DMS53 treated with DMSO at 0.1 percent for 48 hours (cell line): ENCODE results near the gene LSAMP.

Experiments
- DNase-seq: peaks from one replicate; lab custom pipeline; 2025; ENCODE audit not compliant: unreplicated experiment; lab: John Stamatoyannopoulos, UW

The LSAMP gene

DNA sequence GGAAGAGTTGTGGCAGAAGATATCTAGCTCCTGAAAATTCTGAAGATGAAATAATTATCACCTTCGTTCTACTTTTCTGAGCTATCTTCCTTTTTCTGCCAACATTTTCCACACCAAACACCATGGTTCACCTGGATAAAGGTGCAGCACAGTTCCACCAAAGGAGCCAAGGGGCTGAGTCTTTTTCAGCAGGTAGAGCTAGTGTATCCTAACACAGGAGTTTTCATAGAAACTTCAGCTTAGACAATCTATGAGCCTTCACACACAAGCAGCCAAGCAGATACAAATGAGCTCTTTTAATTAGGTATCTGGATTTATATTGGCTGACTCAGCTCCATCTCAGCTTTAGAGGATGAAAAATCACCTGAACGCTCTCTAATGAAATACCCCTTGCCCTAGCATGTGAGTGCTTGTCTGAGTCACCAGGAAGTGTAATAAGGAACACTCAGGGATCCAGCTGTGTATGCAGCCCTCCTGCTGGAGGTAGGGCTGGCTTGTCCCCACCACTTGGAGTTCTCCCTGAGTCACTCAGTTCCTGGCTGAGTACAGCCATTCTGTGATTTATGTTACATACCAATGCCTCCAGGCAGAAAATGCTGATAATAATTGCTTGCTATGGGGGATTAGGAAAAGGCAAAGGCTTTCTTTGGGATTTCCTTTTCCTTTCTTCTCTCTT lies 385.7 kb downstream of the LSAMP start:
- DNase-seq: peak; percentile 80

DNA sequence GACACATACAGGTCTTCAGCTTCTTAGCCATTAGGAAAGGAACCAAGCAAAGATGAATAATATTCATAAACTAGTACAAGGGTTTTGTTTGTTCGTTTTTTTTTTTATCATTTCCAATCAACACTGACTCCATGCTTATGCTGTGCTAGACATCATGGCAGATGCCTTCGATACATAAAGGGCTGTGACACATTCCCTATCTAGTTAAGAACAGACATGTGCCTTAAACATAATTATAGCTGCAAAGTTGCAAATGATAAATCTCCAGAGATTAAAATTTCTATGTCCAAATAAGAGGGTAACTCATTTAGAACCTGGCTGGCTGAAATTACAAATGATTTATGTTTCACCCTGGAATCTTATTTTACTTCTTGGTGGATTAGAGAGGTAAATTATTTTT lies 386.4 kb downstream of the LSAMP start:
- no peak for DNase-seq

DNA sequence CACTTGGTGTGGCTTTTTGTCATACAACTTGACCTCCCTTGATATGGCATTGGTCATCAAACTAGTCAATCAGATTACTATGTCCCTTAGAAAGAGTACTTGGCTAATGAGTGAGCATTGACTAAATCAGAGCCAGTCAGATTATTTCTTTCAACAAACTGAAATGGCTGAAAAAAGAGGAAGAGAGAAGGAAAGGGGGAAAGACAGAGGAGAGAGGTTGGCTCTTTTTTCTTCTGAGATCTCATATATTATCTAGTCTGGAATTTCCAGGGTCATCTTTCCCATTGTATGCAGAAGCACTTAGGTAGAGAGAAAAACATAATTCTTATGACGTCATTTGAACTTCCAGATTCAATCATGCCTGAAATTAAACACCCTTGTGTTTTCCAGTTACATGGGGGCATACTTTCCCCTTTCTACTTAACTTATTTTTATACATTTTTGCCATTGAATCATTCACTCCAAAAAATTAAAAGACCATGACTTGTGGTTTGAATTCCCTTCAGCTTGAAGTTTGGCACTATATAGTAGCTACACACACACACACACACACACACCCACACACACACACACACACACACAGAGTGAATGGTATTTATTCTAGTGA lies 387.8 kb downstream of the LSAMP start:
- DNase-seq: peak; percentile 62

DNA sequence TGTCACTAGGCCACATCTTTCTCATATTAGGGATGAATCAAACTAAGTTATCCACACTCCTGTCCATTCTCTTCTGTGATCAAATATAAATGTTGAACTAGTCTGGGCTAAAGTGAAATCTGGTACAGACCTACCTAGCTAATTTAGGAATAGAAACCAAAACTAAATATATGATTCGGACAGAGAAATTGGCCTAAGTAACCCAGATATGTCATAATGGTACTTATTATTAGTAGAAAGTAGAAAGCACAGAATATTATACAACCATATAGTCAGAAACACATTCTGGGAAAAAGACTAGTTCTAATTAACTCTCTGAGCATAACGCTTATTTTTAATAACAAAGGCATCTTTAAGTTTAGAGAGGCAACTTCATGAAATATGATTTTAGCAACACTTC lies 389.0 kb downstream of the LSAMP start:
- no peak for DNase-seq

DNA sequence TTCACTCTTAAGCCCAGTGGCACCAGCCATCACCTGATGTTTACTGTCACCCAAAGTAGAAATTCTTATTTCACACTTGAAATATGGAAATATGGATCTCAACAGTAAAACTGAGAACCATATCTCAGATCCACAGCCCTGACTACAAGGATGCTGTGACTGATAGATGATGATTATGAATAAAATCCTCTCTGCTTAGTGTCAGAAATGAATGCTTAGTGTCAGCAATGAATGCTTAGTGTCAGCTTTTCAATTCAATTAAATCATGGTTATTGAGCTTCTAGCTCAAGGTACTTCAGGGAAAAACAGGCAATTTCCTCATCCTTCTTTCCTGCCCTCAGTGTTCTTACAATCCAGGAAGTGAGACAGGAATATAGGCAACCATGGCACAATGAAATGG lies 392.3 kb downstream of the LSAMP start:
- DNase-seq: no peak

DNA sequence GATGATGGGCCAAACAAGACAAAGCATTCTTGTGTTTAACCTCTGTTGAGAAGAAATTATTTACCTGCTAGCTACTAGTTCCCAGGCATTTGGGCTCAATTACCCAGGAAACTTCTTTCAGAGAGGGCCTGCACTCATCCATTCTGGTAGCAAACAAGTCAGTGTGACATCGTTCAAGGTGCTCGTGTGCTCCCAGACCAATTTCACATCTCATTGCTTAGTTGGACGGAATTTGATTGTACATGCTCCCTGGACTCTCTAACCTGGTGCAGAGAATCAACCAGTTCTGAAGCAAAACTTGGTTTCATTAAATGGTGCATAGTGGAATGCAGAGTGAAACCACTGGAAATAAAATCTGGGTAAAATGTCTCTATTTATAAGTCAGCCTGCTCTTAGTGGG lies 392.7 kb downstream of the LSAMP start:
- no peak for DNase-seq

DNA sequence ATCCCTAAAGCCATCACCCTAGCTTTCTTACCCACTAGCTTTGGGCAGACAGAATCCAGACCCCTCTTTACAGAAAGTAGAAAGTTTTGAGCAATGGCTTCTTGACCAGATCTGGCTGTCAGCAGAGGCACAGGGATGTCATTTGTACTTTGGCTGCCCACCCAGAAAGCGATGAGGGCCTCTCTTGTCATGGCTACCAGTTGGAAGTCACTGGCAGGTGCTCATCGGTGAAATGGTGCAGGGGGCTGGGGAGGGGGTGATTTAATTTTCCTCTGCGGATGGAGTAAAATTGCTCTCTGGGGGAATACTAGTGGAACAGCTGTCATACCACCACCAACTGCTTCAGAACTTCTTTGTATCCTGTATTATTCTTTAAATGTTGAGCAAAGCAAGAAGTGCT lies 393.7 kb downstream of the LSAMP start:
- no peak for DNase-seq

DNA sequence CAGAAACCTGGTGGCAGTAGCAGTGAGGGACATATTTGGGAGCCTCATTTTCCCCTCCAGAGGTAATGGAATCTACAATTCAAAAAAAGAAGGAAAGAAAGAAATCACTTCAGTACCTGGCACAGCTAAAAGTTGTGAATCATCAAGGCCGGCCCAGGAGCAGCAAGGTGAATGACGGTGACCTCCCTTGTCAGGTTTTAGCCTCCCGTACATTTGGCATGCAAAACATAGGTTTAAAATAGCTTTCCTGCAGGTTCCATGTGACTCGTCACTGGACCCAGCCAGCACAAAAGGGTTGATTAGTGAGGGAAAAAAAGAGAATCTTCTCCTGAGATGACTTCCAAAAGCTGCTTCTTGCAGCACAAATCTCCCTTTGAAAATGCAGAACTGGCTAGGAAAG lies 394.2 kb downstream of the LSAMP start:
- DNase-seq: no peak

DNA sequence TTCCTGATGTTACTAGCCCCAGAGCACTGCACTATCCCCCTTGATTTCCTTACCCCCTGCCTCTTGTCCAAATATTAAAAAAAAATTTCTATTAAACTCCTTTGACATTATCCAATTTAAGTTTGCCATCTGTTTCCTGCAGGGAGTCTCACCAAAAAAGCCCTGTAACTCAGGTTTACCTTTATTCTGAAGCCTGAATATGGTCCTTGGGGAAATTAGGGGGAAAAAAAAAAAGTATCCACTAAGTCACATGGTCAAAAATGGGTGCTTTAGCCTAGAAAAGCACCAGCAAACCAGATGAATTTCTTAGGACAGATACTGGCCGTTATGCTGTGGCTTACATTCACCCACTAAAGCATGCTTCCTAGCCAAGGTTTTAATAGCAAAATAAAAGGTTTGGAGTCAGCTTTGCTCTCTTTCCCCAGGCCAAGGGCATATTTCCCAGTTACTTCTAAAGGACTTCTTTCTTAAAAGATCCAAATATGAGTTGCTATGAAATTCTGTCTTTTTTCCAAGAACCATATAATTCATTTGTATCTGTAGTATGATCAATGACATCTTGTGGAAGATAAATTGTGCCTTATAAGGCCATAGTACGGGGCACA lies 394.9 kb downstream of the LSAMP start:
- no peak for DNase-seq

DNA sequence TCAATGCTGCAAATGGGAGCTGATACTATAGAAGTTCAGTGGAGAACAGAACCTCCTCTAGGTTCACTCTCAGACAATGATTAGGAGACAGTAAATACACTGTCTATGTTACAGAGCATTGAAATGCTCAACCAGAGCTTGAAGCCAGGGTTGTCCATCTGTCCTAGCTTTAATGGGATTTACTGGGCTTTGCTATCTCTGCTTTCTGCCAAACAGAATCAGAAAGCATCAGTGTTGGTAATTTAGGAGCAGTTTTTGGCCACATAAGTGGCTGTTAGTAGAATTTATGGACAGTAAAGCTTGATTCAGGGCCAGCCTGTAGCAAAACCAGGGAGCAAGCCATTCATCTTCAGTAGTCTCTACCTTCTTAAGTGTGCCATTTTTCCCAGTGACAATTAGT lies 396.3 kb downstream of the LSAMP start:
- no peak for DNase-seq

DNA sequence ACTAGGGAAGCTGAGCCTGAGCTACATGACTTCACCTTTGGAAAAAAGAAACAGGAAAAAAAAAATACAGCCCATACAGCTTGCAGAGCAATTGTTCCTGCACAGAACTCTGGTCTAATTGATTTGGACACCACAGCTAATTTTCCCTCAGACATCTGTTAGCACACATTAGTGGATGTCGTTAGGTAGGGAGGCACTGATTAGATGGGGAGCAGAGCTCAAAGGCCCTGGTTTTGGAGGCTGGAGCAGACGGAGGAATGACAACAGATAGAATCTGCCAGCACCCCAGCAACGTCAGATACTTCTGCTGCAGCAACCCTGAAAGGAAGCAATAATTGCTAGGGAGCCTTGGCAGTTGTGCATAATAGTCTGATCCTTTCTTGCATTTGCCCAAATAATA lies 398.9 kb downstream of the LSAMP start:
- no peak for DNase-seq

DNA sequence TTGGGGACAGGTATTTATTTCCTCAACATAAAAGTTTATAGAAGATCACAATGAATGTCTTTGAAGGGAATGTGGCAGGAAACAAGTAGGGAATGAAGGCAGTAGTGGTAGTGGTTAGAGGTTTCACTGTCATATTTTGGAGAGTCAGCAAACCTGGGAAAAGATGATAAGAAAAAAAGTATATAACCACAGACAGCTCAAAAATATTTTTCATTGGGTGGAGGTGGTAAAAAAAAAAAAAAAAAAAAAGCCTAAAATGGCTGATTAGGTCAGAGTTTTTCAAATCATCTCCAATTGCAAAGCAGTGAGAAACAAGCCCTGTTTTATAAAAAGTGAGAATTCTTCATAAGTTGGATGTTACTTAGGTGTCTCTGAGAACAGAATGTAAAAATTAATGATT lies 400.0 kb downstream of the LSAMP start:
- no peak for DNase-seq

DNA sequence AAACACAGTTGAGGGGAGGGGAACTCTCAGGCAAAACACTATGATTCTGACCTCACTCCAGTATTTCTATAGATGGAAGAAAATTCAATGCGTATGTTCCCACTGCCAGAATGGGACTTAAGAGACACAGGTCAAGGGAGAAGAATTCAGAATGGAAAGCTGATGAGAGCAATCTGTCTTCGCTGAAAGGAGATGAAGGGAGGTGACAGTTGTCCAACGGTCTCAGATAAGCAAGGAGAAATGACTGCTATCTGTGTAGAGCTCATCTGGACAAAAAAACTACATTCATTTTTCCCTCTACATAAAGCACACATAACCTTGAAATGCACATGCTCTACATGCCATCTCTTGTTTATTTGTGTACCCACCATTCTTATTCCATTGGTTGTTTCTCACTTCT lies 405.1 kb downstream of the LSAMP start:
- no peak for DNase-seq

DNA sequence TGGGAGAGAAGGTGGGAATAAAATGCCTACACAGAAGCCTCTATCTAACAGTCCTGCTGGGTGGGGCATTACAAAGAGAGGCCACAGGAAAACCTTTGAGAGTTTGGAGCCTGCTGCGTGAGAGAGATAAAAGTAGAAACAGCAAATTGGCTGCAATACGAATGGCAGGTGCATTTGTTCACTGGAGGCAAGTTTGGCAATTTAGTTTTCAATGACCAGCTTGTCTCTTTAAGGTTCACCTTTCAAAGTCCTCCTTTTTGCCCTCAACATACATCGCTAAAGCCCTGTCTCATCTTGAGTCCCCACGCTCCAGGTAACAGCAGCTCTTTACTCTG lies 405.7 kb downstream of the LSAMP start:
- DNase-seq: no peak

DNA sequence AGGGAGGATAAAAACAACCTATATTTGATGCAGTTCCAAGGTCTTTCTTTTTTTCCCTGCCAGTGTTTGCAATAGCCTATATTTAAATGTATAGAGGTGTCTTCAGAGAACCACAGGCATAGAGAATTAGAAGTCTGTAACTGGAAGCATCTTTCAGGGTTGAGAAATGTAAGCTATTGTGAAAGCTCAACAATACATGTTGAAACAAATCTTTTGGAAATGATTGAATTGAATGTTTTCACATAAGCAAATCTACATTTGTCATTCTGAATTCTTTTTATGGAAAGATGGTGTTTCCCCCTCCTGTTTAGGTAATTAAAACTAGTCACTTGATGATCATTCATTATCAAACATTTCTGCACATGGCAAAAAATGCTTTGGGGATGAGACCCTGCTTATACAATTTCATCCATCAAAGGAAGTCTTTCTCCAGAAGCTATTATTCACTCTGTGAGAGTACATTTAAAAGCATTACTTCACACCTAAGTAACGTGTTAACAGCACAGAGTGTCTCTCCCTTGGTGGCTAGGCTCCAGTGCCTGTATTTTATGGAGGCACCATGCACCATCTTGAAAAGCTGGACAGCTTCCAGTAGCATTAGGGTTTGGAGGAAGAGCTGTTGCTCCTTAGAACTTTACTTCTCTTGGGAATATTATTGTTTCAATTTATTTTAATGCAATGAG lies 406.2 kb downstream of the LSAMP start:
- DNase-seq: no peak

DNA sequence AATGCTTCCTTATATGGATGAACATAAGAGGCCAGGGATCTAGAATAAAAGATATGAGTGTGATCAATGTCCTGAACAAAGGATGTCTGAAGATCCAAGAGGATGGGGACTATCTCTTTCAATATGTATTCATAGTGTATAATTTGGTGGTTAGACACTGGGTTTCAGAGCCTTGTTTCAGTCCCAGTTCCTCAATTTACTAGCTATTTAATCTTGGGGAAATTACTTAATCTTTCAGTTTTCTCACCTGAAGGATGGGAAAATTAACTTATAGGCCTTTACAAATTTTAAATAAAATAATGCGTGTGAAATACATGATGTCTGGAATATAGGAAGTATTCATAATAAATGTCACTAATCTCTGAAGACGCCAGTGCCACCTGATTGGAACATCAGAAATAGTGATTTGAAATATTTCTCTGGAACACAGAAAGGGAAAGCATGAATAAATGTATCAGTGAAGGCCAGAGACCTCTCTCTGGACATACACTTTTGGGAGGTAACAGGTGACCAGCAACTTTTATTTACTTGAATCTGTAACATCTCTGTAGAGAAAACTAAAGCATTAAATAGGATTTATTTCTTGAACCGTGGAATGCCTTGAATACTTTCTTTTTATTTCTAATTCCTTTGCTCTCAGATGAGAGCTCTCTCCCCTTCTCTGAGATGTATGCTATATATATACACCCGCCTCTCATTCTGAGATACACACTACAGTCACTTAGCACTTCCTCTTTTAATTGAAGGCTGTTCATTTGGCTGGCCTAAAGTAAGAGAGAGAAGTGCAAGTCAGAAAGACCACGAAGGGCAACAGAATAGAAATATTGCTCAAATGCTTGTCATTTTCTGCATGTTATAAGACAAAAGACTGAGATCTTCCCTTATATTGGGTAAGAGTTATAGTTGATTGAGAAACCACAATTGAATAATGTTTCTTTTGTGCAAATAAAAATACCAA lies 407.1 kb downstream of the LSAMP start:
- DNase-seq: no peak

DNA sequence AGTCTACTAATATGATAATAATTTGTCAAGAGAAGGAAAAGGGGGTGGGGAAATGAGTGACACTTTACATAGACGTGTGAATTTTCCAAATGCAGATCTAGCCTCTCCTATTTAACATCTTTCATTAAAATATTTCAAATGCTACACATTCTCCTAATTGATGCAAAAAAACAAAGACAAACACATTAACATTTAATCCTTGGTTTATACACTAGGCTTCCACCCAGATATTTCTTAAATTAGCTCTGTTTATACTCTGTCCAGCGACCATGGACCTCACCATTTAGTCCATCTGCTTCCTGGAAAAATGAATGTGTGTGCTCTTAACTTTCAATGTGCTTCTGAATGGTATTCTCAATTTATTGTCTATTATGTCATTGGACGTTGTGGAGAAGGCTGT lies 409.9 kb downstream of the LSAMP start:
- no peak for DNase-seq

DNA sequence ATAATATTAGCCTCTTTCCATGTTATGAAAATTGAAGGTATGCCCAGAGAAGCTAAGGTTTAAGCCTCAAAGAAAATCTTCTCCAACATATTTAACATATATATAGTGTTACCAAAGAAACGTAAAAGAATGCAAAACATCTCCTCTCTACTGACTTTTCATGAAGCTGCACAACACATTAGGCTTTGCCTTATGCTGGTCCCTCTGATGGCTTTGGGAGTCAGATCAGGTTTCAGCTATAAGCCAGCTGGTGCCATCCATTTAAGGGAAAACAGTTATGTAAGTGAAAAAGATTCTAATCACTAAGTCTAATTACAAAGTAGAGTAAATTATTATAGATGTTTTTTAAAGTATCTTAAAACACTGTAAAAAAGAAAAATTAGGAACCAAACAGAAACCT lies 410.5 kb downstream of the LSAMP start:
- no peak for DNase-seq

DNA sequence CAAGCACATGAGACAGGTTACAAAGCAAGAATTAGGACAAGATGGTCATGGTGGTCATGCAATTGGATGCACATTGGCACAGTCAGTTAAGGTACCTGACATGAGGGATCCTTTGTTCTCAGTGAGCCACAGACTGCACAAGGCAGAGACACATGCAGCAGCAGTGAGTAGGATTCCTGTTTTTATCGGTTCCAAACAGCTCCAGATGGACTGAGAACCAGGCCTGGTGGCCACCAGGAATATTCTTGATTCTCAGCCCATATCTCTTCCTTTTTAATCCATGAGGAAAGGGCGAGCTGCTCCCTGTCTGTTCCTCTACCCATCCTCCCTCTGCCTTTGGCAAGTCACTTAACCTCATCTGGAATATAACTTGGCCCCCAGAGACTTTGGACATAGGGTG lies 411.2 kb downstream of the LSAMP start:
- DNase-seq: no peak

DNA sequence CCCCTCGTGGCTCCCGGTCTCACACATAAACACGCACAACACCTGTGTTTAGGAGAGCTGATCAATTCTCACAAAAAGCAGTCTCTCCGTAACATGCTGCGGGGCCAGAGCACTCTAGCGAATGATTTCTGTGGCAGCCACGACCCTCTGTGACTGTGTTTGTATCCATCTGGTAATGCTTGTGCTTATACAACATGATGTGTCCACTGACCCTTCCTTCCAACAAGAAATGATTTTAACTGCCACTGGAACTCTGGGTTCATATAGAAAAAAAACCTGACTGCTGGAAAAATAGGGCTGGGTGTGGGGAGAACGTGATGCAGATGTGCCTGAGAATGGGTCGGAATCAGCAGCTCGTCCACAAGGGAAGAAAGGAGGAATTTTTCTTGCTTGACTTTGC lies 411.8 kb downstream of the LSAMP start:
- no peak for DNase-seq

DNA sequence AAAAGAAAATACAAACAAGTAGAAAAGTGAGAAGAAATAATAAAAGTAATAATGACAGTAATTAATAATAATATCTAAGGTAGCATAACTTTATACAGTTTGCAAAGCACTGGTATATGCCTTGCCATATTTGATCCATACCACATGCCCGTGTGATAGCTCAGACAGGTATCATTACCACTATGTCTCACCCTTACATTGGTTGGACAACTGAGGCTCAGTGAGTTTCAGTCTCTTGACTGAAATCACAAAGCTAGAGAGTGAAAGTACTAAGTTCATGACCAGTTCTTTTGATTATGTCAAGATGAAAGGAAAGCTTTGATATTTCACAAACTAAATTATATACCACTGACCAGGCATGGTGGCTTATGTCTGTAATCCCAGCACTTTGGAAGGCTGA lies 413.1 kb downstream of the LSAMP start:
- no peak for DNase-seq
